HS-27A (cell line): ENCODE data around the gene DHRS7B.
"Not testable (repeated sequence)": the region's sequence is repeated elsewhere in the genome, so short reads cannot be mapped to it uniquely, and the experiment has no call there.

Experiments
- DNase-seq: peaks from one replicate; pipeline ENCODE4 v3.0.0-alpha.2; 2012; ENCODE audit warnings: low read depth, missing footprints

DHRS7B gene

GRCh38 chr17:21107067-21107650 is 19.6 kb upstream of the DHRS7B start:
- not testable (repeated sequence) for DNase-seq

DNA sequence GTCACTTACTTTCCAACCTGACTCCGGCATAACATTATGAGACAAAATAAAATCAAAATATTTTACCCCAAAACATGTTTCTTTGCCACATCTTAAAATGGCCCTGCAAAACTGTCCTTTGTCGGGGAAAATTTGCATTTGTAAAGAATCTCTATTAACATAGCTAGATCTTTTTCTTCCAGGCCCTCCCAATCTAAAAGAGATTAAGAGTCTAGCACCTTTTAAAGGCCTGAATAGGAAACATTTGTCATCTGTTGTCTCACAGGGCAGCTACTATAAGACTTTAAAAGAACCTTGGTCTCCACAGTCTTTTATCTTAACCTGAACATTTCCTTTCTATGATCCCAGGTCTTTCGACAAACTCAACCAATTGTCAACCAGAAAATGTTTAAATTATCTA is 18.1 kb upstream of the DHRS7B start:
- DNase-seq, result no peak

- no peak for DNase-seq
Measured at GRCh38 chr17:21113049-21113690, 13.6 kb upstream of the DHRS7B start.

DNA sequence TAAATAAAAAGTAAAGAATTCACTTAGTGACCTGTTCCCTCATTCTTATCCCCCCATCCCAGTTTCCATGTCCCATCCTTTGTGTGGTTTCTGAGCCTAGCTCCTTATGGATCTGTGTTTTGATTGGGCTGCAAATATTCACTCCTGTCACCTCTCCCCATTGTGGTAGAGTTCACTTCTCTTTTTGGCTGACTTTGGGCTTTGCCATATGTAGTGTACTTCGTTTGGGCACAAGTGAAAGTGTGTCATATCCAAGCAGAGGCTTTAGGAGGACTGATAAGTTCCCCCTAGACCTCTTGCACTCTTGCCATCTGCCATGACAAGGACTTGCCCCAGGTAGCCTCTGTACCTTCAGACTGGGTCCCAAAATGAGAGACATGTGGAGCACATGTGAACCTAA is 13.0 kb upstream of the DHRS7B start:
- DNase-seq, result no peak

GRCh38 chr17:21114791-21115190 is 12.0 kb upstream of the DHRS7B start:
- DNase-seq, result not testable (repeated sequence)

GRCh38 chr17:21119247-21119918 is 7.4 kb upstream of the DHRS7B start:
- DNase-seq, result no peak

- no peak for DNase-seq
Measured at GRCh38 chr17:21119919-21120249, 6.9 kb upstream of the DHRS7B start.

DNA sequence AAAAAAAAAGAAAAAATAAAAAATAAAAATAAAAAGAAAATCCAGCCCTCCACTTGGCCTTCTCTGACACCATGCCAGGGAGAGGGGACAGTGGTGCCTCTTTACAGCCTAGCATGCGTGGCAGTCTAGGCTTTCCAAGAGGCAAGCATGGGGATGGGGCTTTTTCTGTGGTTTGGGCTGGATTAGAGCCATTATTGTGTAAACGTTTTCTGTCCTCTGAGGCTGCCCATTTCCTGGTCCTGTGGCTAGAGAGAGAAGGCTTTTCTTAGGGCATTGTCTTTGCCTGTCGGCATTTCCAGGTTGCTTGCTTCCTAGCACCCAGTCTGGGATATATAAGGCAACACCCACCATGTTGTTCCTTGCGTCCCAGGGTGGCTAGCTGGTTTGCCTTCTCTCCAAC is 2.7 kb upstream of the DHRS7B start:
- DNase-seq, result no peak

GRCh38 chr17:21124517-21124916 is 2.2 kb upstream of the DHRS7B start:
- DNase-seq, result not testable (repeated sequence)

- DNase-seq, result no peak
Measured at GRCh38 chr17:21125862-21126261, 902 bp upstream of the DHRS7B start.

GRCh38 chr17:21127509-21128077 is 829 bp downstream of the DHRS7B start:
- no peak for DNase-seq

GRCh38 chr17:21129023-21129681 is 2.4 kb downstream of the DHRS7B start:
- no peak for DNase-seq

DNA sequence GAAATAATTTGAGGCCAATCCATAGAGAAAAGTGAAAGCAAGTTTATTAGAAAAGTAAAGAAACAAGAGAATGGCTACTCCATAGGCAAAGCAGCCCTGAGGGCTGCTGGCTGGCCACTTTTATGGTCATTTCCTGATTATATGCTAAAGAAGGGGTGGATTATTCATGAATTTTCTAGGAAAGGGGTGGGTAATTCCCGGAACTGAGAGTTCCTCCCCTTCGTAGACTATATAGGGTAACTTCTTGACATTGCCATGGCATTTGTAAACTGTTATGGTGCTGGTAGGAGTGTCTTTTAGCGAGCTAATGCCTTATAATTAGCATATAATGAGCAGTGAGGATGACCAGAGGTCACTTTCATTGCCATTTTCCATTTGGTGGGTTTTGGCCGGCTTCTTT is 4.4 kb downstream of the DHRS7B start:
- DNase-seq, result no peak

DNA sequence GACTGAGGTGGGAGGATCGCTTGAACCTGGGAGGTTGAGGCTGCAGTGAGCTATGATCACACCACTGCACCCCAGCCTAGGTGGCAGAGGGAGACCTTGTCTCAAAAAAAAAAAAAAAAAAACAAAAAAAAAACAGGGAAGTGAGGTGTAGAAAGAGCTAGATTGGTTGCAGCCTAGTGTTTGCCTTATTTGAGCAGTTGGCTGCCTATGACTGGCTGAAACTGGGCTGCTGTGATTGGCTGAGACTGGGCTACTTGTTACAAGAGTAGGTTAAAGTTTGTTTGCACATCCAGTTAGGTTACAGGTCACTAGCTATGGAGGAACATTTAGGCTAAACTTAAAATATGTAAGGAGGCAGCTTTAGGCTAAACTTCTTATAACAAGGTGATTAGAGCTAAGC is 5.7 kb downstream of the DHRS7B start:
- no peak for DNase-seq

GRCh38 chr17:21134559-21134958 is 7.8 kb downstream of the DHRS7B start:
- DNase-seq, result no peak

GRCh38 chr17:21140911-21141310 is 14.1 kb downstream of the DHRS7B start:
- no peak for DNase-seq

DNA sequence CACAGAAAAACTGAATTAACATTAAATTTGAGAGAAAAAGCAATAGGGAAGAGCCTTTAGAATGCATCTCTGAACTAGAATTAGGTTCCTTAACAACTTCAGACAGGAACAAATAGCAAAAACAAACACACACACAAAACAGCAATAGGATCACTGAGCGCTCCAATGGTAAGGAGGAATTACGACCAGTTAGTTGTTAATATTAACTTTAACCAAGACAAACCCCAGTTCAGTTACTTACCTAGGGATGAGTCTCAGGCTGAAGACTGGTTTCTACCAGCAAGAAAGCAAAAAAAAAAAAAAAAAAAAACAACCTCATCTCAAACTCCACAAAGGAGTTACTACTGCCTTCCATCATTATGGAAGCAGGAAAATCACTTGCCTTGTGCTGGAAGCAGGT is 14.6 kb downstream of the DHRS7B start:
- no peak for DNase-seq

GRCh38 chr17:21142065-21142464 is 15.3 kb downstream of the DHRS7B start:
- not testable (repeated sequence) for DNase-seq

DNA sequence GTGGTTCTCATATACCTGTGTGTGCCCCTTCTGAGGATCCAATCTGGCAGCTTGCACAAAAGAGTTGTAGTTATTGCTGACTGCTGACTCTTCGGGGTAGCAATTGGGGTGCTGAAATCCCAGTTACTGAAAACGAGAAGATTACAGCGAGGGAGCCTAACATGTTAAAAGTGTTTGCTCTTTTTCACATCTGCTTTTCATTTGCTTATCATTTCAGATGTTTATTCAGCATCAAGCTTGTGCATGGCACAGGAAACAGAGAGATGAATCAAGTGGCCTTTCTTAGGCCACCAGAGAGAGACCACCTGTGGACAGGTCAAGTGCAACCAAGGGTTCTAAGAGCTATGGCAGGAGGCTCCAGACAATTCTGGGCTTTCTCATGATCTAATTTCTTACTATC is 16.9 kb downstream of the DHRS7B start:
- DNase-seq, result no peak

GRCh38 chr17:21144299-21144698 is 17.5 kb downstream of the DHRS7B start:
- not testable (repeated sequence) for DNase-seq

DNA sequence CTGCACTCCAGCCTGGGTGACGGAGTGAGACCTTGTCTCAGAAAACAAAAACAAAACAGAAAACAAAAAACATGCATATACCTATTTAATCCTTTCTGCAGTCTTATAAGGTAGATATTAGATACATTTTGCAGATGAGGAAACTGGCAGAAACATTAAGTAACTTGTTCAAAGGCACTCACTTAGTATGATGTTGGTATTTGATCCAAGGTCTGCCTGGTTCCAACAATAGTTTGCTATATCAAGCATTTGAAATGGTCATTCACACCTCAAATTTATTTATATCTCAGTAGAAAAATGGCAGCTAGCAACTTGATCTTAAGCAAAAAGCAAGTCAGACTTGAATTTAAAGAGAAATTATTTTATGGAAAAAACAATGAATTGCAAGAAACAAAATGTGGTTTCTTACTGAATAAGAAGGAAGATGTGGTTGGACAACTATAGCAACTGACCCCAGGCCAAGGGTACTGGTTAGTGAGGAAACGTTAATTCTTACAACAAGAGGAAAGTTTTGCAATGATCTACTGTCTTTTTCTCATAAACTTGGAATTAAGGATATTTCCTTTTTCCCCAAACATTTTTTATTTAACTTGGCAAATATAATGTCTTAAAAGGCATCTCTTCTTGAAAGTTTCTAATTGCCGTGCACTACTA is 19.7 kb downstream of the DHRS7B start:
- no peak for DNase-seq

- DNase-seq, result no peak
Measured at GRCh38 chr17:21149621-21150020, 22.9 kb downstream of the DHRS7B start.
